Gastrocnemius medialis (tissue), 4 donors: ENCODE data around the gene LFNG.
"Not testable (repeated sequence)": the region's sequence is repeated elsewhere in the genome, so short reads cannot be mapped to it uniquely, and the experiment has no call there.

ENCODE experiments used
- CTCF ChIP-seq, 5 experiments: fragments of 450-650 bp in 3 of 5; fragments of 200-600 bp in 2 of 5; sonication (generic) in 2 of 5; IDR thresholded peaks in 4 of 5; conservative IDR thresholded peaks in 1 of 5; 1 replicate in 4 of 5; 2 replicates in 1 of 5; pipeline ENCODE4 v1.5.1; 2016 to 2019; ENCODE audit warnings: antibody characterized with exemption in 5 of 5, mild to moderate bottlenecking in 3 of 5, moderate library complexity in 3 of 5
- POLR2A ChIP-seq, 2 donors: fragments of 450-650 bp; IDR thresholded peaks; one replicate each; pipeline ENCODE4 v1.6.1; 2017; ENCODE audit warnings: antibody characterized with exemption in 2 of 2, mild to moderate bottlenecking in 2 of 2, moderate library complexity in 2 of 2

DNA sequence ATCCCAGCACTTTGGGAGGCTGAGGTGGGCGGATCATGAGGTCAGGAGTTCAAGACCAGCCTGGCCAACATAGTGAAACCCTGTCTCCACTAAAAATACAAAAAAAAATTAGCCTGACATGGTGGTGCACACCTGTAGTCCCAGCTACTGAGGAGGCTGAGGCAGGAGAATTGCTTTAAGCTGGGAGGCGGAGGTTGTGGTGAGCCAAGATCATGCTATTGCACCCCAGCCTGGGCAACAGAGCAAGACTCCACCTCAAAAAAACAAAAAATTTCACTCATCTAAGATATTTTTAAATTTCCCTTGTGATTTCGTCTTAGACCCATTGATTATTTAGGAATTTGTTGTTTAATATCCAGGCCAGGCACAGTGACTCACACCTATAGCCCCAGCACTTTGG is 44.4 kb downstream of the LFNG start:
- not testable (repeated sequence) for TF ChIP-seq CTCF (IDR thresholded peaks at IDR 0.05 in 4 of 5, conservative IDR thresholded peaks at IDR 0.05 in 1 of 5); POLR2A (IDR thresholded peaks at IDR 0.05)
